HG03565 (cell line): ENCODE measurements around the gene GPLD1.
"Not testable (repeated sequence)": the region's sequence is repeated elsewhere in the genome, so short reads cannot be mapped to it uniquely, and the experiment has no call there.

Experiments
- ATAC-seq: cut with Tn5 transposase; IDR thresholded peaks from one replicate; pipeline ENCODE4 v1.9.1; 2021; ENCODE audit warnings: mild to moderate bottlenecking, moderate library complexity; ENCODE audit not compliant: unreplicated experiment

GPLD1 gene

GRCh38 chr6:24489470-24489869, at the start of gene GPLD1:
GPLD1 (minus strand) TSS chr6:24489578; CDS start chr6:24489511, 67 bp downstream.
- ATAC-seq: no peak

GRCh38 chr6:24537771-24538385, 48.5 kb upstream of the GPLD1 start:
- ATAC-seq: no peak

GRCh38 chr6:24537082-24537699, 47.8 kb upstream of the GPLD1 start:
- no peak for ATAC-seq

- ATAC-seq: no peak
Observed at GRCh38 chr6:24536466-24536865, 47.1 kb upstream of the GPLD1 start.

GRCh38 chr6:24535210-24535609, 45.8 kb upstream of the GPLD1 start:
- no peak for ATAC-seq

- no peak for ATAC-seq
Observed at GRCh38 chr6:24534329-24534728, 45.0 kb upstream of the GPLD1 start.

- ATAC-seq: no peak
Observed at GRCh38 chr6:24529985-24530384, 40.6 kb upstream of the GPLD1 start.

- ATAC-seq: no peak
Observed at GRCh38 chr6:24524805-24525204, 35.4 kb upstream of the GPLD1 start.

- no peak for ATAC-seq
Observed at GRCh38 chr6:24524329-24524728, 35.0 kb upstream of the GPLD1 start.

GRCh38 chr6:24522228-24523176, 33.1 kb upstream of the GPLD1 start:
- ATAC-seq: peak; percentile 53

GRCh38 chr6:24520929-24521546, 31.7 kb upstream of the GPLD1 start:
- ATAC-seq: no peak

- ATAC-seq: peak; percentile 63
Observed at GRCh38 chr6:24517659-24518543, 28.5 kb upstream of the GPLD1 start.

- no peak for ATAC-seq
Observed at GRCh38 chr6:24513602-24514001, 24.2 kb upstream of the GPLD1 start.

GRCh38 chr6:24511976-24512375, 22.6 kb upstream of the GPLD1 start:
- not testable (repeated sequence) for ATAC-seq

- ATAC-seq: no peak
Observed at GRCh38 chr6:24506814-24507520, 17.6 kb upstream of the GPLD1 start.

- no peak for ATAC-seq
Observed at GRCh38 chr6:24504649-24505586, 15.5 kb upstream of the GPLD1 start.

GRCh38 chr6:24504287-24504648, 14.9 kb upstream of the GPLD1 start:
- ATAC-seq: no peak

GRCh38 chr6:24501914-24502313, 12.5 kb upstream of the GPLD1 start:
- no peak for ATAC-seq

GRCh38 chr6:24501374-24501773, 12.0 kb upstream of the GPLD1 start:
- no peak for ATAC-seq
